SIG-M5 treated with dmso at 0.1 percent for 504 hours (cell line): ENCODE measurements around the gene NCKAP5.
"Not testable (repeated sequence)": the region's sequence is repeated elsewhere in the genome, so short reads cannot be mapped to it uniquely, and the experiment has no call there.

Experiments
- DNase-seq: peaks from one replicate; lab custom pipeline; 2025; ENCODE audit not compliant: unreplicated experiment; lab: John Stamatoyannopoulos, UW

NCKAP5 gene

DNA sequence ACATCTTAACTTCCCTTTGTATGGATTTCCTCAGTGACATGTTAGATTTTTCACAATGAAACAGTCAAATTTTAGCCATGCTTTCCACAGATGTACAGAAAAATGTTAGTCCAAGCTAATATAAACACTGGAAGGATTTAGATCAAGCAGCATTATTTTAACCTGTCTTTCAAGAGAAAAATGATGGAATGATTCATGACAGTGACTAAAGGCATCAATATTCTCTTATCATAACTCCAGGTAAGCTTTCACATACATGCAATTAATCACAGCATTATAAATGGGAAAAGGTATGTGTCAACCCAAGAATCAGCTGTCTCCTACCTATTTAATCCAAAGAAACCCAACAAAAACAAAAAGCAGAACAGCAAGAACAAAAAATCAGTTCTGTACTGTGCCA lies 92.7 kb downstream of the NCKAP5 start:
- DNase-seq, result no peak

DNA sequence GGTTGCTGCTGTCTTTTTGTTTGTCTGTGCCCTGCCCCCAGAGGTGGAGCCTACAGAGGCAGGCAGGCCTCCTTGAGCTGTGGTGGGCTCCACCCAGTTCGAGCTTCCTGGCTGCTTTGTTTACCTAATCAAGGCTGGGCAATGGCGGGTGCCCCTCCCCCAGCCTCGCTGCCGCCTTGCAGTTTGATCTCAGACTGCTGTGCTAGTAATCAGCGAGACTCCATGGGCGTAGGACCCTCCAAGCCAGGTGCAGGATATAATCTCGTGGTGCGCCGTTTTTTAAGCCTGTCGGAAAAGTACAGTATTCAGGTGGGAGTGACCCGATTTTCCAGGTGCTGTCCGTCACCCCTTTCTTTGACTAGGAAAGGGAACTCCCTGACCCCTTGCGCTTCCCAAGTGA lies 97.8 kb downstream of the NCKAP5 start:
- DNase-seq, result not testable (repeated sequence)

DNA sequence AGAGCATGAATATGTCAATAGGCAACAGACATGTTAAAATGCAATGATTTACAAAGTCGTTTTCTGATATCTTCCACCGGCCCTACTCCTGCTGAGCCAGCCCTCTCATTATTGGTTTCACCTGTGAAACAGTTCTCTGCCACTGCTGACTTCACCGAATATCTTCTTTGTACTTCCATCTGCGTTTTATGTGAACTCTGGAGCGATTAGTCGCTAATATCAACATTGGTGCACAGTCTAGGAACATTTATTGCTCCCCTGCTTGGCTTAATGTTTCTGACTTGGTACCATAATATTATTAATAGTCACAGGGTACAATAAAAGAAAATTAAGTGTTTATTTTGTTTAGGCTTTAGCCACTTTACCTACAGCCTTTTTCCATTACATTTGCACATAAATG lies 105.5 kb downstream of the NCKAP5 start:
- no peak for DNase-seq

DNA sequence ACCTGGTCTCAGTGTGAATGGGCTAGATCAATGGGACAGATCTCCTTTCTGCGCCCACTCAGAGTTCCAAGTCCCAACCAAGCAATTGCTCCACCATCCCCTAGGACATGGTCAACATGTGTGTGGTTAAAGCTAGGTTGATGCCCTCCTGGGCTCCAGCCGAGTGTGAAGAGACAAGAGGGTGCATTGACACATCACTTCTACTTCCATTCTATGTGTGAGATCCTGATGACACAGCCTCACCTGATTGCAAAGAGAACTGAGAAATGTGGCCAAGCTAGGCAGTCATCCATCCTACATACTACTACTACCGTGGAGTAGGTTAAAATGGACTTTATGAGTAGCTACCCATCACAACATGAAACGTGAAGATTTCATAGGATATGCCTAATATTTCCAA lies 106.8 kb downstream of the NCKAP5 start:
- DNase-seq, result no peak

- DNase-seq, result no peak
Observed at GRCh38 chr2:133459590-133459989, 108.7 kb downstream of the NCKAP5 start.

GRCh38 chr2:133458280-133458679 lies 110.0 kb downstream of the NCKAP5 start:
- no peak for DNase-seq

GRCh38 chr2:133457861-133458260 lies 110.4 kb downstream of the NCKAP5 start:
- no peak for DNase-seq

GRCh38 chr2:133456971-133457370 lies 111.3 kb downstream of the NCKAP5 start:
- DNase-seq, result no peak

- DNase-seq, result no peak
Observed at GRCh38 chr2:133456156-133456555, 112.1 kb downstream of the NCKAP5 start.

DNA sequence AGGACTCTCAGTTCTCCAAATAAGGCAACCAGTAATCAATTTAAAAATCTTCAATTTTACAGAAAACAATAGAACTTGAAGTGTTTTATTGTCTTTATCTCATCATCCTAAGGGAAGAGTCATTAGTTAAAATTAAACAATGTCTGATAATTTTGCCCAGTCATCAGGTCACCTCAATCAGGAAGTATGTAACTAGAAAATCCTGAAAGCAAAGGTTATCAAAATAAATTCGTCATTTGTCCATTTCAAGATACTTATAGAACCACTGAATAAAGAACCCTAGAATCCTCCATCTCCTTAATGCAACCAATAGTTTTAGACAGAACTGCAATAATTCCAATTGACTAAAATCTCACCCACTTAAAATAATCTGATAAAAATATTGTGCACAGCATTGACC lies 115.2 kb downstream of the NCKAP5 start:
- DNase-seq, result no peak

GRCh38 chr2:133452583-133452982 lies 115.7 kb downstream of the NCKAP5 start:
- DNase-seq, result no peak

DNA sequence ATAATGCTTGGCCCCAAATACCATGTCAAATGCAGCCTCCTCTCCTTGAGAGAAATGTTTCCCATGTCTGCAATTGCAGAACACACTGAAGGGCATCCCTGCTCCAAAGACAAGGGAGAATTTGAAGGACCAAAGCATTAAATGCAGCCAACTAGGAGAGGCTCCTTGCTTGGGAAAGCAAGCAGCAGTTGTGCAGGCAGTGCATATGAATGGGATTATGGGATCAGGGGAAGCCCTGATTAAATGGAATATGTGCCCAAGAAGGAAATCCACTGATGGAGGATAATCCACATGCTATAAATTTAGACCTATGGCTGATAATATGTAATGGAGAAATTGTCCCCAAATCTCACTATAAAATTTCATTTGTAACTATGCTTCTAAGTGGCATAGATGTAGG lies 116.1 kb downstream of the NCKAP5 start:
- no peak for DNase-seq

- no peak for DNase-seq
Observed at GRCh38 chr2:133448195-133448594, 120.1 kb downstream of the NCKAP5 start.

GRCh38 chr2:133447303-133447702 lies 121.0 kb downstream of the NCKAP5 start:
- DNase-seq, result no peak

DNA sequence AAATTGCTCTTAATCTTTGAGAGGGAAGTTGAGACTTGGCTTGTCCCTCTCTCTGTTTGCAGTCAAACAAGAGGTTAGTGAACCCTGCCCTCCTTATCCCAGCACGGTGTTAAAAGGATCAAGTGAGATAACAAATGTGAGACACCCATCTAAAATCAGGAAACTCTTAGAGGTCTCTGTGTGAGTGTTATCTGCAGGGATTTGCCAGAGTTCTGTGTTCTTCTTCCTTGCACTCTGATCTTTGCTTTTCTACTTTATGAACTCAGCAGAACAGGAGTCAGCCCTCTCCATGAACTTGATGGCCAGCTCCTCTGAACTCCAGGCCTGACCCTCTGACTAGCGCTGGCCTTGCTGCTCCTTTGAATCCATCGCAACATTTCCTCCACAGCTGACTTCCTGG lies 123.8 kb downstream of the NCKAP5 start:
- DNase-seq, result no peak

- no peak for DNase-seq
Observed at GRCh38 chr2:133442393-133442792, 125.9 kb downstream of the NCKAP5 start.

- no peak for DNase-seq
Observed at GRCh38 chr2:133439565-133439920, 128.7 kb downstream of the NCKAP5 start.

GRCh38 chr2:133438848-133439564 lies 129.3 kb downstream of the NCKAP5 start:
- DNase-seq, result no peak

DNA sequence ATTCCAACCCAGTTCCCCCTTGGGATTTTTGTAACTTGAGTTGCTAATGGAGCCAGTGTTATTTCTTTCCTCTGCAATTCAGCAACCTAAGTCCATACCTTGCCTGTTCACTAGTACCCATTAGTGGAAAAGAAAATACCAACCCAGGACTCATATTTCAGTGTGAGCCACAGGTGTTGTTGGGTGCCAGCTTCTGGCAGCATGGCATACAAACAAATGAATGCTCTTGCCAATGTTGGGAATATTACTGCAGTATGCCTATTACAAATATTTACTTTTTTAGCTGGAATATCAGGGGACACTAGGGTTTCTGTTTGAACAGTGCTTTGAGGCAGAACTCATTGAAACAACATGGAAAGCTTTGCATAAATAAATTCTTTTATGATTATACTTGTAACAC lies 130.2 kb downstream of the NCKAP5 start:
- DNase-seq, result no peak

DNA sequence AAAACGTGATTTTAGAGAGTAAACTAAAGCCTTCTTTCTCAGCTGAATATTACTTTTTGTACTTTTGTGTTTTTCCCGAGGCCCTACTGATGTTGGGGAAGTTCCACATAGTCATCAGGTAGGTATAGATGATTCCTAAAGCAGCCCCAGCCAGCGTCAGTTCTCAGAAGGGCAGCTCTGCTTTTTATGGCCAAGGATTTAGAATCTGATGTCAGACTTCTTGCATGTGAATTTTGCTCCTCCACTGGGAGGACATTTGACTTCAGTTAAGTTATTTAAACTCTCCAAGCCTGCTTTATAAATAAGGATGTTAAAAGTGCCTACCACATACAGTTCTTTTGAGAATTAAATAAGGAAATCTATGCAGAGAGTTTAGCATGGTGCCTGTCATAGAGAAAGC lies 130.8 kb downstream of the NCKAP5 start:
- DNase-seq, result no peak

- DNase-seq, result peak; percentile 32
Observed at GRCh38 chr2:133434959-133435668, 133.1 kb downstream of the NCKAP5 start.

DNA sequence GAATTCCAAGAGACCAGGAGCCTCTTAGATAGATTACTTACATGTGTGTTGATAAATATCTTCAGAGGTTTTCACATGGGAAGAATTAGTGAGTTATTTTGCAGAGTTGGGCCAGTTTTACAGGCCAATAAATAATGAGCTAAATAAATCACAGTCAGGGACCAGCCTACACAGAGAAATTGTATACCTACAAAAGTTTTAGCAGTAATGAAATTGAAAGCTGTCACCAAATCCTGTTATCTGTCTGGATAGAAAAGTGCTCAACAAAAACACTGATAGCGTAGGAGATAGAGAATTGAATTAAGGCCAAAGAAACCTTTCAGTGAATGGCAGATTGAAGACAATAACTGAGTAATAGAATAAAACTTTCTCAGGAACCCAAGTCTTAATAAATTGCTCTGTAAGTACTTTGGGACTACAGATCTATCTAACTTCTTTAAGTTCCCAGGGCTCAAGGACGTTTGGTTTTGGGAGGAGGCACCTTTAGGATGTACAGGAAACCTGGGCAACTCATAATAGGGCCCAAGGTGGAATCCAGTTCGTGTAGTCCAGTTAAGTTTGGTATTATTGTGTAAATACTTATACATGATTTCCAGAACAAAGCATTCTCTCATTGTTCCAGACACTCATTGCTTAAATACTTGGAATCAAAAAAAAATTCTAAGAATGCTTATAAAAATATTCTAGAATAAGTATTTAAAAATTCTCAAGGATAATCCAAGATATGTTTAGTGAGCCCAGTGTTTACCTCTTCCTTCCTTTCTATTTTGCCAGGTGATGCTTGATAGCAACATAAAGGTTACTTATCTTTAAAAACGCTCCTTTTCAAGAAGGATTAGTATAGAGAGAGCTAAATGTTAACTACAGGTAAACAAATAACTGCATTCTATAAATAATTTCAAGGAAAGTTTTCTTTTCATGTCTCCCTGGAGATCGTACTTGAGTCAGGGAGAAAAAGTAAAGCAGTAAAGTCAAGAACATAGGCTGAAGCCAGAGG lies 134.5 kb downstream of the NCKAP5 start:
- no peak for DNase-seq
